Stimulated activated CD4-positive, alpha-beta T cell treated with anti-CD3 and anti-CD28 coated beads, Interleukin-15, amount 100 ng/mL, for 1 hour (primary cell): ENCODE data around the gene MOB1B.
"Not testable (repeated sequence)": the region's sequence is repeated elsewhere in the genome, so short reads cannot be mapped to it uniquely, and the experiment has no call there.

Source experiments
- DNase-seq, 2 donors: peaks; one replicate each; pipeline ENCODE4 v3.0.0-alpha.2; 2020; ENCODE audit warnings: low read depth in 1 of 2, low spot score in 1 of 2

The MOB1B gene

GRCh38 chr4:71005025-71005424, 102.9 kb downstream of the MOB1B start:
- not testable (repeated sequence) for DNase-seq

GRCh38 chr4:71006203-71006907, 104.2 kb downstream of the MOB1B start:
- DNase-seq = no peak

- no peak for DNase-seq
These were observed 106.0 kb downstream of the MOB1B start for GRCh38 chr4:71008196-71008595.

GRCh38 chr4:71009086-71009485, 106.9 kb downstream of the MOB1B start:
- no peak for DNase-seq

GRCh38 chr4:71009890-71010588, 107.9 kb downstream of the MOB1B start:
- no peak for DNase-seq

- no peak for DNase-seq
These were observed 109.3 kb downstream of the MOB1B start for GRCh38 chr4:71011451-71011850.

GRCh38 chr4:71017391-71017790, 115.2 kb downstream of the MOB1B start:
- DNase-seq = not testable (repeated sequence)

- DNase-seq = no peak
These were observed 118.4 kb downstream of the MOB1B start for GRCh38 chr4:71020611-71021010.

GRCh38 chr4:71025654-71026053, 123.5 kb downstream of the MOB1B start:
- no peak for DNase-seq

GRCh38 chr4:71026086-71026485, 123.9 kb downstream of the MOB1B start:
- DNase-seq = no peak

- no peak for DNase-seq
These were observed 125.4 kb downstream of the MOB1B start for GRCh38 chr4:71027611-71028010.

GRCh38 chr4:71029504-71029903, 127.3 kb downstream of the MOB1B start:
- DNase-seq = no peak

GRCh38 chr4:71032106-71032505, 129.9 kb downstream of the MOB1B start:
- not testable (repeated sequence) for DNase-seq
